Uterus (tissue), 4 donors: ENCODE results near the gene NDUFB6. TPM values are rescaled to one million over a fixed set of nuclear protein-coding genes. Genes with fewer than 3 reads are reported as not detected.

Experiments
- DNase-seq, 2 donors: peaks; one replicate each; pipeline ENCODE4 v3.0.0-alpha.2; 2019 to 2020
- H3K27ac ChIP-seq, 2 donors: fragments of 200-600 bp; sonication (generic); 1 replicate in 1 of 2; 2 replicates in 1 of 2; pipeline ENCODE4 v1.5.1; 2016 to 2018
- H3K27me3 ChIP-seq, 2 donors: fragments of 200-600 bp; sonication (generic); one replicate each; pipeline ENCODE4 v1.5.1; 2018 to 2019; ENCODE audit warnings: control low read depth in 1 of 2
- H3K36me3 ChIP-seq, 2 donors: fragments of 200-600 bp; sonication (generic); one replicate each; pipeline ENCODE4 v1.5.1; 2019; ENCODE audit warnings: control low read depth in 1 of 2
- H3K4me1 ChIP-seq, 2 donors: fragments of 200-600 bp; sonication (generic); one replicate each; pipeline ENCODE4 v1.5.1; 2018 to 2019; ENCODE audit warnings: control low read depth in 1 of 2
- H3K4me3 ChIP-seq, 2 donors: fragments of 200-600 bp; sonication (generic); 1 replicate in 1 of 2; 2 replicates in 1 of 2; pipeline ENCODE4 v1.5.1; 2018 to 2019; ENCODE audit warnings: mild to moderate bottlenecking in 1 of 2
- H3K9me3 ChIP-seq, 2 donors: fragments of 200-600 bp; sonication (generic); one replicate each; pipeline ENCODE4 v1.5.1; 2019; ENCODE audit warnings: control low read depth in 1 of 2
- CTCF ChIP-seq, 4 experiments: fragments of 200-600 bp in 2 of 4; fragments of 450-650 bp in 2 of 4; sonication (generic) in 2 of 4; IDR thresholded peaks; one replicate each; pipeline ENCODE4 v1.5.1; 2016 to 2019; ENCODE audit warnings: antibody characterized with exemption in 4 of 4, mild to moderate bottlenecking in 2 of 4, moderate library complexity in 1 of 4
- POLR2A ChIP-seq, 2 donors: fragments of 450-650 bp; IDR thresholded peaks; one replicate each; pipeline ENCODE4 v1.6.1; 2016; ENCODE audit warnings: antibody characterized with exemption in 2 of 2, mild to moderate bottlenecking in 1 of 2, moderate library complexity in 1 of 2
- intact Hi-C: fragments of 100-400 bp; cut with DNase I; formaldehyde crosslinking; loops from one replicate; pipeline ENCODE4 v1.15.1; 2023; ENCODE audit warnings: low total_unique reads
- total RNA-seq, 4 donors: library from RNA; depleted of rRNA in 3 of 4; stranded (reverse); fragments of >200 nt in 3 of 4; gene quantifications; one replicate each; pipeline versions ENCODE4 v1.1.0 to v1.2.4, GENCODE V29; 2014 to 2023
- donor health status: DM: yes; HTN: yes; CAD: no.

The NDUFB6 gene
- total RNA-seq, 4 donors from 2014 or later, result 33.8 to 181 (median 54.5) TPM

GRCh38 chr9:32587901-32588300 lies 14.9 kb upstream of the NDUFB6 start:
- no peak for DNase-seq
- intact Hi-C loops, result no loop called here
- no peaks in the 10 kb centered on the region for H3K36me3 ChIP-seq
- no peaks in the 10 kb centered on the region for H3K9me3 ChIP-seq
- no peaks in the 10 kb centered on the region for H3K27me3 ChIP-seq
- H3K4me1 ChIP-seq, result no peaks in the 10 kb centered on the region
- no peak overlapping the region for H3K27ac ChIP-seq
- H3K4me3 ChIP-seq, result no peak overlapping the region
- TF ChIP-seq POLR2A (IDR thresholded peaks at IDR 0.05) (no peak), CTCF (IDR thresholded peaks at IDR 0.05) (no peak)

GRCh38 chr9:32584784-32585183 lies 11.8 kb upstream of the NDUFB6 start:
- TF ChIP-seq CTCF (IDR thresholded peaks at IDR 0.05) (no peak), POLR2A (IDR thresholded peaks at IDR 0.05) (no peak)
- no peak overlapping the region for H3K27ac ChIP-seq

GRCh38 chr9:32581512-32582143 lies 8.7 kb upstream of the NDUFB6 start:
- intact Hi-C loops, result loop anchor here (5.0 kb wide), 1 partner anchor 204 kb away; no protein-coding TSS in a partner anchor
- DNase-seq, result peak in 1 of 2 donors; percentile 19
- H3K9me3 ChIP-seq, result no peaks in the 10 kb centered on the region
- H3K4me1 ChIP-seq, result no peaks in the 10 kb centered on the region
- no peak overlapping the region for H3K4me3 ChIP-seq
- no peaks in the 10 kb centered on the region for H3K27me3 ChIP-seq
- H3K36me3 ChIP-seq, result no peaks in the 10 kb centered on the region
- no peak overlapping the region for H3K27ac ChIP-seq
- TF ChIP-seq CTCF (IDR thresholded peaks at IDR 0.05), result peak; percentile 11 to 29 (median 26)
- TF ChIP-seq POLR2A (IDR thresholded peaks at IDR 0.05), result no peak

More at GRCh38 chr9:32584784-32585183, 11.8 kb upstream of the NDUFB6 start:
- H3K9me3 ChIP-seq, result no peaks in the 10 kb centered on the region
- intact Hi-C loops, result loop anchor here (5.0 kb wide), 1 partner anchor 207 kb away; no protein-coding TSS in a partner anchor
- no peaks in the 10 kb centered on the region for H3K27me3 ChIP-seq
- H3K4me3 ChIP-seq, result no peak overlapping the region
- no peak for DNase-seq
- no peaks in the 10 kb centered on the region for H3K4me1 ChIP-seq
- no peaks in the 10 kb centered on the region for H3K36me3 ChIP-seq

GRCh38 chr9:32580631-32581300 lies 7.8 kb upstream of the NDUFB6 start:
- Histone ChIP-seq H3K36me3 (no peaks in the 10 kb centered on the region), H3K9me3 (no peaks in the 10 kb centered on the region), H3K27me3 (no peaks in the 10 kb centered on the region), H3K4me3 (no peak overlapping the region), H3K4me1 (no peaks in the 10 kb centered on the region), H3K27ac (no peak overlapping the region)
- intact Hi-C loops, result loop anchor here (5.0 kb wide), 1 partner anchor 203 kb away; no protein-coding TSS in a partner anchor
- no peak for DNase-seq
- TF ChIP-seq POLR2A (IDR thresholded peaks at IDR 0.05) (no peak), CTCF (IDR thresholded peaks at IDR 0.05) (no peak)

- Histone ChIP-seq H3K4me1 (no peaks in the 10 kb centered on the region), H3K27me3 (no peaks in the 10 kb centered on the region), H3K9me3 (no peaks in the 10 kb centered on the region), H3K27ac (no peak overlapping the region), H3K36me3 (no peaks in the 10 kb centered on the region), H3K4me3 (no peak overlapping the region)
- peak; percentile 66 to 68 for DNase-seq
- intact Hi-C loops, result loop anchor here (5.0 kb wide), 1 partner anchor 203 kb away; no protein-coding TSS in a partner anchor
- TF ChIP-seq CTCF (IDR thresholded peaks at IDR 0.05), result peak; percentile 79 to 84 (median 82)
- no peak for TF ChIP-seq POLR2A (IDR thresholded peaks at IDR 0.05)
Observed at GRCh38 chr9:32579706-32580331, 6.9 kb upstream of the NDUFB6 start.
